ENCODE data around the gene FKBP5. TPM values are rescaled to one million over a fixed set of nuclear protein-coding genes. Genes with fewer than 3 reads are reported as not detected.

Gene FKBP5
- total and polyA plus RNA-seq, 9 of the 15 experiments (the other 6 are each of a cell fraction or from before 2014, with no cell fraction given): 32.7 to 151 (median 75.0) TPM

GRCh38 chr6:35624341-35625070, 64.2 kb downstream of the FKBP5 start:
- Histone ChIP-seq H3K27me3 (ENCODE audit: control insufficient read depth in 2 of 2, insufficient read depth in 2 of 2, low read length in 2 of 2) (no peaks in the 10 kb centered on the region), H3K4me3 (no peak overlapping the region), H2AFZ (ENCODE audit: low read depth, low read length) (no peak overlapping the region), H3K9ac (ENCODE audit: insufficient read depth in 1 of 2, low read depth in 2 of 2, low read length in 2 of 2) (no peak overlapping the region), H4K20me1 (replicated peaks; ENCODE audit: control insufficient read depth, insufficient read depth, low read length) (no peaks in the 10 kb centered on the region), H3K27ac (ENCODE audit: extremely low read depth, low read depth, low read length) (no peak overlapping the region), H3K79me2 (ENCODE audit: control insufficient read depth, insufficient read depth, low read length) (no peaks in the 10 kb centered on the region), H3K4me1 (replicated peaks in 1 of 2; ENCODE audit: control insufficient read depth in 2 of 2, insufficient read depth in 2 of 2, low read length in 2 of 2) (no peaks in the 10 kb centered on the region), H3K9me1 (ENCODE audit: control insufficient read depth, insufficient read depth, low read length) (no peaks in the 10 kb centered on the region), H3K4me2 (ENCODE audit: insufficient read depth, low read length) (no peak overlapping the region), H3K9me3 (replicated peaks; ENCODE audit: control insufficient read depth, insufficient read depth, low read depth, low read length) (no peaks in the 10 kb centered on the region), H3K36me3 (ENCODE audit: control insufficient read depth, insufficient read depth, low read length) (peaks cover 65% of the 10 kb centered on the region)
- FAIRE-seq: no peak
- CTCF ChIA-PET (ENCODE audit: low intra/inter-chr PET ratio): no interaction called here
- in situ Hi-C loops (cut with MboI) (no loop called here), intact Hi-C loops (cut with micrococcal nuclease) (no loop called here)
- POLR2A ChIA-PET: interaction anchor here (0.6 to 2.1 kb wide), 2 partner anchors 19 to 1736 kb away, joined by 3 to 11 read pairs; no protein-coding TSS in a partner anchor
- BruUV-seq (replicated peaks): no TSS peak
- WGBS (ENCODE audit: insufficient coverage, low coverage, missing lambda C conversion rate): 93% methylated on average over 9 of the region's 9 CpGs
- DNase-seq (ENCODE audit: extremely low read depth in 1 of 4, low spot score in 3 of 4): no peak
- ATAC-seq: peak; percentile 72
- TF ChIP-seq MLLT1 (IDR thresholded peaks at IDR 0.05) (no peak), MBD1 (CRISPR knock-in tag; IDR thresholded peaks at IDR 0.05) (no peak), TEAD2 (tag; IDR thresholded peaks at IDR 0.05) (no peak), E2F5 (CRISPR knock-in tag; IDR thresholded peaks at IDR 0.05) (no peak), CTCF (IDR thresholded peaks at IDR 0.05 in 2 of 3, conservative IDR thresholded peaks at IDR 0.05 in 1 of 3; ENCODE audit: insufficient read depth in 2 of 3, low read depth in 1 of 3, low read length in 3 of 3) (peak; percentile 19 to 29 (median 27); a peak in 2 of 6 replicates), HDAC3 (IDR thresholded peaks at IDR 0.05; ENCODE audit: borderline replicate concordance, partially characterized antibody) (no peak), SP2 (IDR thresholded peaks at IDR 0.05; ENCODE audit: extremely low read depth, low read depth, low read length, poor library complexity, severe bottlenecking) (no peak), ELK3 (CRISPR knock-in tag; IDR thresholded peaks at IDR 0.05) (no peak), CLOCK (CRISPR knock-in tag; IDR thresholded peaks at IDR 0.05; ENCODE audit: borderline replicate concordance) (no peak)
